ENCODE results near the gene ADGRA1.

ADGRA1 gene

GRCh38 chr10:133041101-133041500 lies 46.6 kb upstream of the ADGRA1 start:
- TF ChIP-seq CTCF (IDR thresholded peaks at IDR 0.05; ENCODE audit: unreplicated experiment in 3 of 3) = no peak
- no peaks in the 10 kb centered on the region for H3K9me3 Mint-ChIP-seq
- no peak overlapping the region for H3K27ac Mint-ChIP-seq
- no peaks in the 10 kb centered on the region for H3K36me3 Mint-ChIP-seq (ENCODE audit: low read depth)
- H3K27me3 Mint-ChIP-seq (ENCODE audit: low read depth) = peaks cover 37% of the 10 kb centered on the region
- peaks cover 28% of the 10 kb centered on the region for H3K4me1 Mint-ChIP-seq
- no peak overlapping the region for H3K4me3 Mint-ChIP-seq

GRCh38 chr10:133042061-133042460 lies 45.7 kb upstream of the ADGRA1 start:
- Mint-ChIP-seq H3K36me3 (ENCODE audit: low read depth) (no peaks in the 10 kb centered on the region), H3K27ac (no peak overlapping the region), H3K9me3 (no peaks in the 10 kb centered on the region), H3K4me1 (peaks cover 36% of the 10 kb centered on the region), H3K4me3 (no peak overlapping the region), H3K27me3 (ENCODE audit: low read depth) (peaks cover 29% of the 10 kb centered on the region)
- no peak for TF ChIP-seq CTCF (IDR thresholded peaks at IDR 0.05; ENCODE audit: unreplicated experiment in 3 of 3)

GRCh38 chr10:133042816-133043215 lies 44.9 kb upstream of the ADGRA1 start:
- Mint-ChIP-seq H3K36me3 (ENCODE audit: low read depth) (no peaks in the 10 kb centered on the region), H3K4me3 (peak overlapping the region in 1 of 3 experiments; percentile 14), H3K4me1 (peaks cover 33% of the 10 kb centered on the region), H3K27me3 (ENCODE audit: low read depth) (peaks cover 23% of the 10 kb centered on the region), H3K27ac (peak overlapping the region in 1 of 3 experiments; percentile 62), H3K9me3 (no peaks in the 10 kb centered on the region)
- TF ChIP-seq CTCF (IDR thresholded peaks at IDR 0.05; ENCODE audit: unreplicated experiment in 3 of 3) = no peak

GRCh38 chr10:133043541-133044225 lies 44.0 kb upstream of the ADGRA1 start:
- Mint-ChIP-seq H3K36me3 (ENCODE audit: low read depth) (no peaks in the 10 kb centered on the region), H3K4me3 (peak overlapping the region in 1 of 3 experiments; percentile 51), H3K4me1 (peaks cover 31% of the 10 kb centered on the region), H3K27ac (peak overlapping the region; percentile 75 to 94 (median 92)), H3K9me3 (no peaks in the 10 kb centered on the region), H3K27me3 (ENCODE audit: low read depth) (peaks cover 24% of the 10 kb centered on the region)
- no peak for TF ChIP-seq CTCF (IDR thresholded peaks at IDR 0.05; ENCODE audit: unreplicated experiment in 3 of 3)

- TF ChIP-seq CTCF (IDR thresholded peaks at IDR 0.05; ENCODE audit: unreplicated experiment in 3 of 3) = no peak
- H3K36me3 Mint-ChIP-seq (ENCODE audit: low read depth) = no peaks in the 10 kb centered on the region
- H3K27me3 Mint-ChIP-seq (ENCODE audit: low read depth) = peaks cover 23% of the 10 kb centered on the region
- peak overlapping the region in 1 of 3 experiments; percentile 51 for H3K4me3 Mint-ChIP-seq
- peak overlapping the region; percentile 75 to 94 (median 92) for H3K27ac Mint-ChIP-seq
- H3K4me1 Mint-ChIP-seq = peaks cover 31% of the 10 kb centered on the region
- no peaks in the 10 kb centered on the region for H3K9me3 Mint-ChIP-seq
Measured at GRCh38 chr10:133044401-133044811, 43.3 kb upstream of the ADGRA1 start.
